GM18507 (cell line): ENCODE measurements around the gene COMMD4.
"Not testable (repeated sequence)": the region's sequence is repeated elsewhere in the genome, so short reads cannot be mapped to it uniquely, and the experiment has no call there.

Source experiments
- DNase-seq: peaks from one replicate; pipeline ENCODE4 v3.0.0; 2011; ENCODE audit warnings: low read depth; ENCODE audit not compliant: insufficient read length; ENCODE audit errors: extremely low spot score
- FAIRE-seq: peaks from 2 replicates; lab custom pipeline; 2011; peaks lifted over from hg19 to GRCh38; lab: Jason Lieb, UNC

The COMMD4 gene

GRCh38 chr15:75367406-75367912, 31.6 kb downstream of the COMMD4 start:
- FAIRE-seq = no peak
- DNase-seq = no peak

GRCh38 chr15:75367913-75368688, 32.2 kb downstream of the COMMD4 start, which contains the start of gene MAN2C1:
Gene MAN2C1, minus strand, starts transcription at chr15:75368607. Its CDS starts 24 bp downstream, at chr15:75368583.
- DNase-seq = peak; percentile 91
- peak; percentile 99 for FAIRE-seq

GRCh38 chr15:75368689-75369239, 32.9 kb downstream of the COMMD4 start:
- no peak for DNase-seq
- FAIRE-seq = no peak

- DNase-seq = no peak
- FAIRE-seq = no peak
These were observed 34.2 kb downstream of the COMMD4 start for GRCh38 chr15:75369897-75370581.

DNA sequence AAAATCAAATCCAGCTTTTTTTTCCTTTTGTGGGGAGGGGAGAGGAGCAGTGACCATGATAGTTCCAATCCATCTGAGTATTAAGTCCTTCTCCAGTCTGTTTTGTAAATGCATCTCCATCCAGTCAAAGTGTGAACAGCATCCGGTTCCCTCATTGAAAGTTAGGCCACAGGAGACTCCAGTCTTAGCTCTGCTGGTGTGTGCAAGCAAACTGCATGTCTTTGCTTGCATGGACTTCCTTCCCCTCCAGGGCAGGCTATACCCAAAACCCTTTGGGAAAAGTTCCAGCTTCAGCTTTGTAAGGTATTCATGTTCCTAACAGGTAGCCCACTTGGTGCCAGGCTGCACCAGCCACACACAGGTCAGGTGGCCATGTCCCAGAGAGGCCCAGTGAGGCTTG, 35.6 kb downstream of the COMMD4 start:
- no peak for DNase-seq
- no peak for FAIRE-seq

DNA sequence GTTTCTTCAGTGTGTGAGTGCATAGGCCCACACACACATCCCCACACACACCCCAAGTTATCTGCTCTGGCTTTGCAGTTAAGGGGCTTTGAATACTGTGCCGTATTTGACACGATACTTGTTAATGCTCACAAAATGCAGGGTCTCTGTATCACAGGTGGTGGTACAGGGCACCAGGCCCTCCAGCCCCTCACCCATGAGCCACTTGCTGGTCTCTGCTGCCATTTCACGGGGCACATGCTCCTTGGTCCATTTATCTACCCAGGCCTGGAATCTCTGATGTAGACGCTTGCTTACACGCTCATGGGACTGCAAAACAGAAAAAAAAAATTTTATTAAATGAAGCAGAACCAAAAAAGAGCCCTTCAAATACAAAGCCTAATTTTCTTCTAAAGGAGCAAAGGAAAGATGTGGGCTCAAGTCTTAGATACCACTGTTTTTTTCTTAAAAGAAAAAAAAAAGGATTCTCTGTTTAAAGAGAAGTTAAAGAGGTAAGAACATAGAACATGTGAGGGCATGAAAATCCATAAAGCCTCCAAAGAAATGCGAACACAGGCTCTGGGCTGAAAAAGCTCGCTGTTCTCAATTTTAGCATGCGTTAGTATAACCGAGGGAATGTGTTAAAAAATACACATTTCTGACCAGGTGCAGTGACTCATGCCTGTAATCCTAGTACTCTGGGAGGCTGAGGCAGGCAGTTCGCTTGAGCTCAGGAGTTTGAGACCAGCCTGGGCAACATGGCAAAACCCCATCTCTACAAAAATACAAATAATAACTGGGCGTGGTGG, 36.2 kb downstream of the COMMD4 start:
- DNase-seq = no peak
- FAIRE-seq = no peak

DNA sequence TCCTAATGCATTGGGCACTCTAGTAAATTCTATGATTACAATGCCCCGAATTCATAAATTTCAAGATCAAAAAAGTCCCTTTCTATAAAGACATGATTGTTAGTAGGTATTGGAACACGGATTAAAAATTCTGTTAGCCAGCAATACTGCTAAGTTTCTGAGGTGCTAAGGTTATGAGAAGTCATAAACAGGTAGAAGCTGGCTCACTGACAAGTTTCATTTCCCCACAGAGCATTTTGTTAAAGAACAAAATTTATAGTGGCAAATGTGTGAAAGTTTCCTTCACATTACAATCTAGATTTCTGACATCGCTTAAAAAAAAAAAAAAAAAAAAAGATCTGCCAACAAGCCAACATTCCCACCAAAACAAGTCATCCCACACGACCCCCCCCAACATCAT, 44.9 kb downstream of the COMMD4 start:
- DNase-seq = no peak
- FAIRE-seq = no peak

DNA sequence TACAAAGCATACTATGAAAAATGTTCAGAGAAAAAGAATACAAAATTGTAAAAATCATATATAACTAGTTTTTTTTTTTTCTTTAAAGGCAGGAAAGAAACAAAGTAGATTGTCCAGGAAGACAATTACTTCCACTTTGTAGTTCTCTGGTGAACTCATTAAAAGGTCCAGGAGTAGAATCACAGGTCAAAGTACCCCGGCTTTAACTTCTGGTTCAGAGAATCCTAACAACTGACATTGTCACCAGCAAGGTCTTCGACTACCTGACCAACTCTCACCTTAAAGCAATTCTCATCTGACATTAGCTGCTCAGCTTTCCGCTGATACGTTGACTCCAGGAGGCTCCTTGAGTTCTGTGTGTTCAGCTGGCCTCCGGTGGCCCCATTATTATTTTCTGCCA, 48.1 kb downstream of the COMMD4 start:
- not testable (repeated sequence) for FAIRE-seq, DNase-seq
